Esophagus squamous epithelium (tissue), 4 donors: ENCODE measurements around the gene UGT1A10.

Experiments
- POLR2A ChIP-seq, 4 donors: fragments of 450-650 bp; IDR thresholded peaks; one replicate each; pipeline ENCODE4 v1.6.1; 2017; ENCODE audit warnings: antibody characterized with exemption in 4 of 4, mild to moderate bottlenecking in 4 of 4, moderate library complexity in 3 of 4
- TF ChIP-seq, protein P1 (sequence below), 6 experiments: fragments of 450-650 bp in 4 of 6; fragments of 200-600 bp in 2 of 6; sonication (generic) in 2 of 6; IDR thresholded peaks; one replicate each; pipeline ENCODE4 v1.5.1; 2016 to 2019; ENCODE audit warnings: antibody characterized with exemption in 6 of 6, mild to moderate bottlenecking in 4 of 6, moderate library complexity in 4 of 6

DNA sequence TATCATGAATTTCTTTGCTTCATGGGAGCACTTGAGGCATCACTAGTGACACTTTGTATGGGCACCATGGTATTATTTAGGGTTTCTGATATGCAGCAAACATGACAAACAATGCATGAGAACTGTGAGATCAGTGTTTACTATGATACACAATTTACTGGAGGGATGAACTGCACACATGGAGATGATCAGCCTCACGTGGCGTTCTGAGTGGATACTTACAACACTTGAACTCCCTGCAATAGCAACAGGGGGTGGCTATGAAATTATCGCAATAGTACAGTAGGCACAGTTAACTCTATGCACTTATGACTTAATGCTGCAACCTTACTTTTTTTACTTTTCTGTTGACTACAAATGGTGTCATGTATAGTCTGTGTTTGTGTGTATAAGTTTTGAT, 37.3 kb upstream of the UGT1A10 start:
- TF ChIP-seq, protein P1, sequence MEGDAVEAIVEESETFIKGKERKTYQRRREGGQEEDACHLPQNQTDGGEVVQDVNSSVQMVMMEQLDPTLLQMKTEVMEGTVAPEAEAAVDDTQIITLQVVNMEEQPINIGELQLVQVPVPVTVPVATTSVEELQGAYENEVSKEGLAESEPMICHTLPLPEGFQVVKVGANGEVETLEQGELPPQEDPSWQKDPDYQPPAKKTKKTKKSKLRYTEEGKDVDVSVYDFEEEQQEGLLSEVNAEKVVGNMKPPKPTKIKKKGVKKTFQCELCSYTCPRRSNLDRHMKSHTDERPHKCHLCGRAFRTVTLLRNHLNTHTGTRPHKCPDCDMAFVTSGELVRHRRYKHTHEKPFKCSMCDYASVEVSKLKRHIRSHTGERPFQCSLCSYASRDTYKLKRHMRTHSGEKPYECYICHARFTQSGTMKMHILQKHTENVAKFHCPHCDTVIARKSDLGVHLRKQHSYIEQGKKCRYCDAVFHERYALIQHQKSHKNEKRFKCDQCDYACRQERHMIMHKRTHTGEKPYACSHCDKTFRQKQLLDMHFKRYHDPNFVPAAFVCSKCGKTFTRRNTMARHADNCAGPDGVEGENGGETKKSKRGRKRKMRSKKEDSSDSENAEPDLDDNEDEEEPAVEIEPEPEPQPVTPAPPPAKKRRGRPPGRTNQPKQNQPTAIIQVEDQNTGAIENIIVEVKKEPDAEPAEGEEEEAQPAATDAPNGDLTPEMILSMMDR (IDR thresholded peaks at IDR 0.05), result no peak
- TF ChIP-seq POLR2A (IDR thresholded peaks at IDR 0.05), result no peak
